HL-60 (cell line): Measurements from ENCODE around the gene COL23A1.

Source experiments
- POLR2AphosphoS5 ChIP-seq: IDR thresholded peaks from 2 replicates; pipeline ENCODE4 v1.6.1; 2012; ENCODE audit warnings: low read depth
- SPI1 ChIP-seq: IDR thresholded peaks from 2 replicates; pipeline ENCODE4 v1.6.1; 2012; ENCODE audit warnings: low read depth, mild to moderate bottlenecking, borderline replicate concordance
- TF ChIP-seq, protein P1 (sequence below): IDR thresholded peaks from one replicate; pipeline ENCODE4 v1.5.1; 2011; ENCODE audit warnings: low read length, control low read depth, inconsistent platforms; ENCODE audit not compliant: insufficient read depth

DNA sequence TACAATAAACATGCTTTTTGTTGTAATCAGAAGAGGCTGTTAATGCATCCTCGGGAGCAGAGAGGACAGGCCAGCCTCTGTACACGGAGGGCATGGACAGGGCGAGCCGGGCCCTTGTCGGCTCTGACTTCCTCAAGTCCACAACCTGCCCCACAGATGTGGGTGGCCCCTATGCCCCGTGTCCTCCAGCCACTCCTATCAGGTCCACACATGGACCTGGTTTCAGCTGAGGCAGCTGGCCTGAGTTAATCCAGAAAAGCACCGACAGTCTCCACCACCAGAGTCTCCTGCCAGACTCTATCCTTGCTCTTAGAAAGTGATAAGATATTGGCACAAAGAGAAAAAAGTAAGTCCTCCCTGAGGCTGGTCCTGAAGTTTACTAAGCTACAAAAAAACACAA lies 305.2 kb downstream of the COL23A1 start:
- TF ChIP-seq, protein P1, sequence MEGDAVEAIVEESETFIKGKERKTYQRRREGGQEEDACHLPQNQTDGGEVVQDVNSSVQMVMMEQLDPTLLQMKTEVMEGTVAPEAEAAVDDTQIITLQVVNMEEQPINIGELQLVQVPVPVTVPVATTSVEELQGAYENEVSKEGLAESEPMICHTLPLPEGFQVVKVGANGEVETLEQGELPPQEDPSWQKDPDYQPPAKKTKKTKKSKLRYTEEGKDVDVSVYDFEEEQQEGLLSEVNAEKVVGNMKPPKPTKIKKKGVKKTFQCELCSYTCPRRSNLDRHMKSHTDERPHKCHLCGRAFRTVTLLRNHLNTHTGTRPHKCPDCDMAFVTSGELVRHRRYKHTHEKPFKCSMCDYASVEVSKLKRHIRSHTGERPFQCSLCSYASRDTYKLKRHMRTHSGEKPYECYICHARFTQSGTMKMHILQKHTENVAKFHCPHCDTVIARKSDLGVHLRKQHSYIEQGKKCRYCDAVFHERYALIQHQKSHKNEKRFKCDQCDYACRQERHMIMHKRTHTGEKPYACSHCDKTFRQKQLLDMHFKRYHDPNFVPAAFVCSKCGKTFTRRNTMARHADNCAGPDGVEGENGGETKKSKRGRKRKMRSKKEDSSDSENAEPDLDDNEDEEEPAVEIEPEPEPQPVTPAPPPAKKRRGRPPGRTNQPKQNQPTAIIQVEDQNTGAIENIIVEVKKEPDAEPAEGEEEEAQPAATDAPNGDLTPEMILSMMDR: no peak
- no peak for TF ChIP-seq POLR2AphosphoS5
- no peak for TF ChIP-seq SPI1
